Stimulated activated CD4-positive, alpha-beta T cell treated with anti-CD3 and anti-CD28 coated beads, Interleukin-1b, Interleukin-23, amount 100 ng/mL, for 1 hour (primary cell): ENCODE data around the gene CD38.

ENCODE experiments used
- DNase-seq, 2 donors: peaks; one replicate each; pipeline ENCODE4 v3.0.0-alpha.2; 2020; ENCODE audit warnings: low read depth in 2 of 2

Gene CD38

DNA sequence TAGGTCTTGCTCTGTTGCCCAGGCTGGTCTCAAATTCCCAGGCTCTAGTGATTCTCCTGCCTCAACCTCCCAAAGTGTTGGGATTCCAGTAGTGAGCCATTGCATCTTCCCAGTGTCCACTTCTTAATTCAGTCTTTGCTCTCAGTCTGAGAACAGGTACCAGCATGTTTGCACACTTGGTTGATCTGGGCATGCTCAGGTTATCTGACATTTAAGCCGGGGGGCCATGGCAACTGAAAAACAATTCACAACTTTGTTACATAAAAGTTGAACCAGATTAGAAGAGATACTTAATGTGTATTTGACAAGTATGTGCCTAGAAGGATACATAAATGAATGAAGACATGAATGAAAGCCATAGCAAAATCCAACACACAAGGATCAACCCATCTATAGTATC lies 121.4 kb downstream of the CD38 start:
- DNase-seq, result no peak

DNA sequence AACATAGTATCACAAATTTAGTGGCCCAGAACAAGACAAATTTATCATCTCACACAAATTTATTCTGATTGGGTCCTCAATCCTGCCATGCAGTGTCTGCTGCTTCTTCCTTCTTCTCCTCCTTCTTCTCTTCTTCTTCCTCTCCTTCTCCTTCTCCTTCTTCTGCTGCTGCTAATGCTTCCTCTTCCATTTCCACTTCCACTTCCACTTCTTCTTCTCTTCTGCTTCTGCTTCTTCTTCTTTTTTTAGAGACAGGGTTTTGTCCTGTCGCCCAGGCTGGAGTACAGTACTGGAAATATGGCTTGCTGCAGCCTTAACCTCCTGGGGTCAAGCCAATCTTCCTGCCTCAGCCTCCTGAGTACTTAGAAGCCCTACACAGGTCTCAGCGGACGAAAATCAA lies 122.9 kb downstream of the CD38 start:
- no peak for DNase-seq

DNA sequence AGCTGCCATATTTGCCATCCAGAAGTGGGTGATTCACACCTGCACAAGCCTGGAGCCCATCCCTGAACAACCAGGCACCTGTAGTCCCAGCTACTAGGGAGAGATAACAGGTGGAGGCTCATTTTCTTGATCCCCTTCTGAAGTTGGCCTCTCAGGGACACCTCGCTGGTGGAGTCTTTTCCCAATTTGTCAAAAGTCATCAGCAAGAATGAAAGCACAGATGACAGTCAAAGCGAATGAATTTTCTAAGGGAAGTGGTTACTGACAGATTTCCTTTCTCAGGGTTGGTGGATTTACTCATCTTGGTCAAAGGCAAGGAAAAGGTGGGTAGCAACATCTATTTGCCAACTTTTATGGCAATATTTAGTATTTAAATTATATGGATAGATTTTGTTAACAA lies 123.9 kb downstream of the CD38 start:
- no peak for DNase-seq

DNA sequence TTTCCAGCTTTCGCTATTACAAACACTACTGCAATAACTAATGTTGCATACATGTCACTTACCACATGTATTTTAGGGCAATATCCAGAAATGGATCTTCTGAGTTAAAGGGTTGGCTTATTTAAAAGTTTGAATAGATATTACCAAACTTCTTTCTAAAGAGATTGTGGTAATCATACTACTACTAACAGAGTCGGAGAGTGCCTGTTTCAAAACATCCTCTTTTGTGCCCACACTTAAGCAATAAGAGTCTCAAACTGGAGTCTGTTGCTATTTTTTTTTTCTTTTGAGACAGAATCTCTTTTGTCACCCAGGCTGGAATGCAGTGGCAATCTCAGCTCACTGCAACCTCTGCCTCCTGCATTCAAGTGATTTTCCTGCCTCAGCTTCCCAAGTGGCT lies 124.6 kb downstream of the CD38 start:
- DNase-seq, result no peak
